ENCODE measurements around the gene CYP11A1.
"Not testable (repeated sequence)": the region's sequence is repeated elsewhere in the genome, so short reads cannot be mapped to it uniquely, and the experiment has no call there.

CYP11A1 gene

DNA sequence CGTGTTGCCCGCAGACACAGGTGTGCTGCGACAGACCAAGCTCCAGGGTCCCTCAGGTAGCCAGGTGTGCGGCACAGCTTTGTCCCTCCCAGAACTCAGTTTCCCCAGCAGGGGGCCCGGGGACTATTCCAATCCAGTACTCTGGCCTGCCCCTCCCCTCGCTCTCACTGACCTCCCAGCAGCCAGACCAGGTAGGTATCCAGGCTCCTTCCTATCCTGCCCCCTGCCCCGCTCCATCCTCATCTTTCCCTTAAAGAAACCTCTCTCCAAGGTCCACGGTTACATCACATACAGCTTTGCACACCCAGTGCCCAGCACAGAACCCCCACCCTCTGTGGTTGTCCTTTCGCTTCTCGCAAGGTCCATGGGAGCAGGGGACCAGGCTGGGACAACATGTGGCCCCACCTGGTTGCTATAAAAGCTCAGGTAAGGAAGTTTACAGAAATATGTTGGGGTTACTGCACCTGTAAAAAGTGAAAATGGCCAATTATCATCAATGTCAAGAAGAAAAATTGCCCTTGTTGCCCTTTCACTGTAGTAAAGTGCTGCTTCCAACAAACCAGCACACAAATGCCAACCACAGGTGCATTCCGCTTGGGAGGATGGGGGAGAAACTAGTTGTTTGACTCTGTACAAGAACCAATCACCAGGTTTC, 7.3 kb upstream of the CYP11A1 start:
- DNase-seq (ENCODE audit: low read depth in 2 of 2): no peak

DNA sequence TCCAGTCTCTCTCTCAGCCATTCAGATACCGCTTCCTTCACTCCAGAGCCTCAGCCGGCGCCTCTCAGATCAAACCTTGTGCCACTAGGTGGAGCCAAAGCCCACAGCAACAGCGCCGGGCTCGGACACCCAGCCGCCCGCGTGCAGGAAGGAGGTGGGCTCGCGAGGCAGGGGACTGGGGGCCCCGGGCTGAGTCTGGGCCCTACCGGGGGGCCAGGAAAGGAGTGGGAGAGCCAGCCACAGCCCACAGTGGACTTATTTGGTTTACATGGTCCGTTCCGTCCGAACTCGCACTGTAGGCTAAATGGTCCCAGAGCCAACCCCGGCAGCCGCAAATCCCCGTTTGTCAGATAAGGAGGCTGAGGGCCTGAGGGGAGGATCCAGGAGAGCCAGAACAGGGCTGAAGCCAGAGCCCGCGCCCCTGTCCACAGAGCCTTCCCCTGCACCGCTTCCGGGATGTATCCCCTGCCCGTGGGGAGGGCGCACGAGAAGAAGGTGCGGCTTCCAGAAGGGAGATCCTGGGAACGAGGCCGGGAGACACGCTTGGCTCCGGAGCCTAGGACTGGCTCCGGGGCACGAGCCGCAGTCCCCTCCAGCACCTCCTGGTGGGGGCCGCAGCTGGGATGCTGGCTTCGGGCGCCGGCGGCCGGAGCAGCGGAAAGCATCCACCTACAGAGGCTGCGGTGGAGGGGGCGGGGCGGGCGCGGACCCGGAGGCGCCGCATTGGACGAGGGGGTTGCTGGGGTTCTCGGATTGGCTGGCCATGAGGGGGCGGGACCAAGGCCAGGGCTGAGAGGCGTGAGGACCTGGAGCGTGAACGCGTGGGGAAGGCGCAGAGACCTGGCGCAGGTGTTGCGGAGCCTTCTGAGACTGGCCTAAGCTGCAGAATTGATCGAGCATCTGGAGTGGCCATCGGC, 6.5 kb upstream of the CYP11A1 start:
- peak; percentile 88 to 93 for DNase-seq (ENCODE audit: low read depth in 2 of 2)

DNA sequence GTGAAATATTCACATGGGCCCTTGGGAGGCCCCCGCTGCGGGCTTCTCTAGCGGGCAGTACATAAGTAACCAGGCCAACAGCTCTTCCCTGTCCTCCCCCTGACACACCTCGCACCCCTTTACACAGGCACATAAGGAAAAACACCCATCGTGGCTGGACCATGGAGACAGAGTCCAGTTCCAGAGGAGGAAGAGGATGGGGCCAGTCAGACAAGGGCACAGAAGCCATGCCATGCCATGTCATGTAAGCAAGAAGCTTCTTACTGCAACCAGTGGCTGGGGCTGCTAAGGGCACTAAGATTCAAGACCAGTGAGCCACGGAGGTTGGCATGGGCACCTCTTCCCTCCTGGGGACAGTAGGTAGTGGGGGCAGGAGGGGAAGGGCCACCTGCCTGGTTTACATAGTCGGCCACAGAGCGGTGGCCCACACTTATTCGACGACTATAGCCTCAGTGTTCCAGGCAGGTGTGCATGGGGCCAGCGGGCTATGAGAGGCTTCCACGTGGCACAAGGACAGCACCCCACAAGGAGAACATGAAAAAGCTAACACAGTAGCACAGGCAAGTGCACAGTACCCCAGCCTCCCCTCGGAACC, 5.7 kb upstream of the CYP11A1 start:
- DNase-seq (ENCODE audit: low read depth in 2 of 2): no peak

DNA sequence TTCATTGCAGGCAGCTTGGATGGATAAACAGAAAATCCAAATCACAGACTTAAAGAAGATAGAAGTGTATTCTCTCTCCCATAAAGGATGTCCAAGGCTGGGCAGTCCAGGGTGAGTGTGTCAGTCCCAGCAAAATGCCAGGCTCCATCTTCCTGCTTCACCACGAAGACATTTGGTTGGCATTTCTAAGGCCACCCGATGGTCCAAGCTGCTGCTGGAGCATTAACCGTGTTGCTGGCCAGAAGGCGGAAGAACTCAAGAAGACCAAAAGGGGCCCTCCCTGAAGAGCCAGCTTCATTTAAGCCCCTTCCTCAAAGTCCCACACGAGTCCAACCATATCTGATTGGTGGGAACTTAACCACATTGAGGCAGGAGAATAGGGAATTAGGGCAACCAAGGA, 3.0 kb upstream of the CYP11A1 start:
- no peak for DNase-seq (ENCODE audit: low read depth in 2 of 2)

DNA sequence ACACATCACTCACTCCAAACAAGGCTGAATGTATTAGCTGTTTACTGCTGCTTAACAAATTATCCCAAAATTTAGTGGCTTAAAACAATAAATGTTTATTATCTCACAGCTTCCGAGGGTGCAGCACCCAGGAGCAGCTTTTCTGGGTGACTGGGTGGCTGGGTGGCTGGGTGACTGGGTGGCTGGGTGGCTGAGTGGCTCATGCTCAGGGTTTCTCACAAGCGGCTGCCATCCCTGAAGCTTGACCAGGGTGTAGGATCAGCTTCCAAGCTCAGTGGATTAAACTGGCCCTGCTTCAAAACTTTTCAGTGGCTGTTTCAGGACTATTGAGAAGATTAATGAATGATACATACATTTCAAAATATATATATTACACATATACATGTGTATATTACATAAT, 2.3 kb upstream of the CYP11A1 start:
- DNase-seq (ENCODE audit: low read depth in 2 of 2): no peak

DNA sequence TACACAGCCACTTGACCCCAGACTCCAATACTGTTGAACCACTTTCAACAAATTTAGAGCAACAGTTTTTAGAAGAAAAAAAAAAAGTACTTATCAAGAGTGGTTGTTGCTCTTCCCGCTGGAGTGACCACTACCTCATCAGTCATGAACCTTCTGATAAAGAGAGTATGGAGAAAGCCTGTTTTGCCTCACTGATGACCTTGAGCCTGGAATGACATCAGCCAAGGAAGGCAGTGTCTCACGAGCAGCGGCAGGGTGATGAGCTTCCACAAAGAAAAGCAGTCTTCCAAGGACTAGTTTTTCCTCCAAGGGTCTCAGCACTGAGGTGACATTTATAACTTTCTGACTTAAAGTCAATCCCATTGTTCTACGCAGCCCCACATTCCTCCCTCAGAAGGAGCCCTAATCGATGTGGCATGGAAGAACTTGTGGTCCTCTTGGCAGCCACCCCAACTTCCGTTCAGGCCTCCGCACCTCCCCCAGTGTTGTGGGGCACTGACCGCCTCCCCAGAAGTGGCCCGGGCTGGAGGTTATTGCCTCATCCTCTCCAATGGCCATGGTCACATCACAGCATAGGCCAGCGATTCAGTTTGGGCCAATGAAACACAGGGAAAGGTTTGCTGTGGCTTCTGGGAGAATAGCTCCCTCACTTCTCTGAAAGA, 1.8 kb upstream of the CYP11A1 start:
- no peak for DNase-seq (ENCODE audit: low read depth in 2 of 2)

DNA sequence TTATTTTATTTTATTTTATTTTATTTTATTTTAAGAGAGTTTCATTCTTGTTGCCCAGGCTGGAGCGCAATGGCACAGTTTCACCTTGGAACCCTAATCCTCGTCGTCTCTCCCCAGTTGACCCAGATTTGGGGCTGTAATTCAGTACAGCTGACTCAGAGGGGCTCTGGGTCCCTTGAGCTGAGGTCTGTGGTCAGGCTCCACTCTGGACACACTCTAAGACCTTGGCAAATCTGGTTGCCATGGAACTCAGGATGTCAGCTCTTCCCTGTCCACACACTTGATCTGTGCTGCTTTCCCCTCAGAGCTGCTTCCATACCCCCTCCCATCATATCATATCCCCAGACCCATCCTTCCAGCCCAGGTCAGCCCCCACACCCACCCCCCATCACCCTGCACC, 675 bp upstream of the CYP11A1 start:
- DNase-seq (ENCODE audit: low read depth in 2 of 2): no peak

DNA sequence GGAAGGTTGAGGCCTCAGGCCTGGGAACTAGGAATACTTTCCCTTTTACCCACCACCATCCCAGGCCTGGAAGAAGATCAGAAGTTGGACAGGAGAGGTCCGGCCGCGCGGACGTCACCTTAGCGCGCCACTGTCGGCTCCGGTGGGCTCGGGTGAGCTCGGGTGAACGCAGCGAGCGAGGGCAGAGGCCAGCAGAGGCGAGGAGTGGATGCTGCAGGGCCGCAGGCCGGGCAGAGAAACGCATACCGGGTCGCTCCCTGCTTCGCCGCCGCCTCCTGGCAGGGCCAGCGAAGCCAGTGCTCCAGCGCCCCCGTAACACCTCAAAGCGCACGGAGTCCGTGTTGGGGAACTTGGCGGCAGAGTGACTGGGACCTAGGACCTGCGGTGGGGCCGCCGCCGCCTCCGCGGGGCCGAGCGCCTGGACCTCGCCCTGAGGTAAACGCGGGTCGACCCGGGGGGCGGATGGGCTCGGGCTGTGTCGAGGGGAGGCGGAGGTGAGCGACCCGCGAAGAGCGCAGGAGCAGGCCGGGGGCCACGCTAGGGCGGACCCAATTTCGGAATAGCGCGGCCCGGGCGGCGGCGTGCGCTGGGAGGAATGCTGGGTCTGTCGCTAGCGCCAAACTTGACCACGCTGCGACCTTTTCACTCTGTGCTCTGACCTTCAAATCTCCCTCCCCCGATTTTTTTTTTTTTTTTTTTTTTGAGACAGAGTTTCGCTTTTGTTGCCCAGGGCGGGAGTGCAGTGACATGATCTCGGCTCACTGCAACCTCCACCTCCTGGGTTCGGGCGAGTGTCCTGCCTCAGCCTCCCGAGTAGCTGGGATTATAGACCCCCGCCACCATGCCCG, 1.6 kb downstream of the CYP11A1 start:
- no peak for DNase-seq (ENCODE audit: low read depth in 2 of 2)

DNA sequence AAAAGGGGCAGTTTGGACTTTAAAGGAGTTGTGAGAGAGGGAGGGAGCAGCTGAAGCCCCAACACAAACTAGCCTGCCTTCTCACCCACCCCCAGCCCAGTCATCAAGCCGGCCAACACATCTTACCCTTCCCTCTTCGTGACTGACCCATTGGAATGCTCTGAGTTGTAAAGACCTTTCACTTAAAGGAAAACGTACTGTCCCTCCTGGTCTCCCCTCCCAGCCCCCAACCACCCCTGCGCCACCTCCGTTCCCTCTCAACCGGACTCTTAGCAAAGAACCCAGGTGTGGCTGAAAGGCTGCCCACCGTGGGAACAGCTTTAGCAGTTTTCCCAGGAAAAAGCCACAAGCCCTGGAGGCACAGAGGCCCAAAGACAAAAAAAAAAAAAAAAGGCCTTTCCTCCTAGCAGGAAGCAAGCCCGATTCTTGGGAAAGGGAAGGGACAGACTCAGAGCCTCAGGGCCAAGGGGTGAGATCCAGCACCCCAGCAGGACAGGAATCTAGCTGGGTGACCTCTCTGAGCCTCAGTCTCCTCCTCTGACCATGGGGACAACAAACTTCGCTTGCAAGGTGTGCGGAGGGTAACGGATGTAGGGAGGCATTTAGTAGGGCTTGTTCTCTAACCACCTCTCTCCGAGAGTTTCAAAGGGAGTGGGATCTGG, 2.4 kb downstream of the CYP11A1 start:
- DNase-seq (ENCODE audit: low read depth in 2 of 2): no peak

DNA sequence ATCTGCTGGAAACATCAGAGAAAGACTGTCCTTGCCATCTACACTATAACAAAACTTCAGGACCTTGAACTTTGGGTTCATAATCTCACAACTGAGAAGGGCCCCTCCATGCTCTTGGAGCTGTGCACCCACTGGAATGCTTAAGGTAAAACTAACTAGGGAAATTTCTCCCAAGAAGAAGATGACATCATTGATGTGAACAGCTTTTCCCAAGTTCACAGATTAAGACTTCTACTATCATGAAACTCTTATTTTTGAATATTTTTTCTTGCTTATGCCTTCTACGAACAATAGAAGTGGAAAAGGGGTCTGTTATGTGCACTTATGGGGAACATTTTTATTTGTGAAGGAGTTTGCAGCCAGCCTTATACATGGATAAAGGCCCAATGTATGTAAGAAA, 5.0 kb downstream of the CYP11A1 start:
- DNase-seq (ENCODE audit: low read depth in 2 of 2): no peak

DNA sequence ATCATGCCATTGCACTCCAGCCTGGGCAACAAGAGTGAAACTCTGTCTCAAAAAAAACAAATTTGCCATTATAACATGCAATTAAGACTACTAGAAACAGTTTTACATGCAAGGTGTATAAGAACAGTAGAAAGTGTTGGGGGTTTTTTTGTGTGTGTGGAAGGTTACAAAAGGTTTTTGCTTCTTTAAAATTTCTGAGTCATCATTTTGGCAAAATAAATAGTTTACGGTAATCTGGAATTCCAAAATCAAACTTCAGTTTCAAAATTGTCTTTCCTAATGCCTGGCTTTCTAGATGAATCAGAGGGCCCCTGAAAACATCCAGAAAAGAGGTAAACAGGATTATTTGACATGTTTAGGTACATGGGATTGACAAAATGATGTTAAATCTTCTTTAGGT, 6.6 kb downstream of the CYP11A1 start:
- DNase-seq (ENCODE audit: low read depth in 2 of 2): not testable (repeated sequence)

DNA sequence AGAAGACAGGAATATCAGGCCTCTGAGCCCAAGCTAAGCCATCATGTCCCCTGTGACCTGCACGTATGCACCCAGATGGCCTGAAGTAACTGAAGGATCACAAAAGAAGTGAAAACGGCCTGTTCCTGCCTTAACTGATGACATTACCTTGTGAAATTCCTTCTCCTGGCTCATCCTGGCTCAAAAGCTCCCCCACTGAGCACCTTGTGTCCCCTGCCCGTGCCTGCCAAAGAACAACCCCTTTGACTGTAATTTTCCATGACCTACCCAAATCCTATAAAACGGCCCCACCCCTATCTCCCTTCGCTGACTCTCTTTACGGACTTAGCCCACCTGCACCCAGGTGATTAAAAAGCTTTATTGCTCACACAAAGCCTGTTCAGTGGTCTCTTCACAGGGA, 8.1 kb downstream of the CYP11A1 start:
- DNase-seq (ENCODE audit: low read depth in 2 of 2): not testable (repeated sequence)

DNA sequence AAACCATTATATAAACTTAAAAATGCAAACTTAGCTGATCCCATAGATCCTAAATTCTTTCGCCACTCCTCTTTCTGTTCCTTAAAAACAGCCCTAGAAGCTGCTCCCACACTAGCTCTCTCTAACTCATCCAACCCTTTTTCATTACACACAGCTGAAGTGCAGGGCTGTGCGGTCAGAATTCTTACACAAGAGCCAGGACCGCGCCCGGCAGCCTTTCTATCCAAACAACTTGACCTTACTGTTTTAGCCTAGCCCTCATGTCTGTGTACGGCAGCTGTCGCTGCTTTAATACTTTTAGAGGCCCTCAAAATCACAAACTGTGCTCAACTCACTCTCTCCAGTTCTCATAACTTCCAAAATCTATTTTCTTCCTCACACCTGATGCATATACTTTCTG, 9.9 kb downstream of the CYP11A1 start:
- DNase-seq (ENCODE audit: low read depth in 2 of 2): not testable (repeated sequence)

DNA sequence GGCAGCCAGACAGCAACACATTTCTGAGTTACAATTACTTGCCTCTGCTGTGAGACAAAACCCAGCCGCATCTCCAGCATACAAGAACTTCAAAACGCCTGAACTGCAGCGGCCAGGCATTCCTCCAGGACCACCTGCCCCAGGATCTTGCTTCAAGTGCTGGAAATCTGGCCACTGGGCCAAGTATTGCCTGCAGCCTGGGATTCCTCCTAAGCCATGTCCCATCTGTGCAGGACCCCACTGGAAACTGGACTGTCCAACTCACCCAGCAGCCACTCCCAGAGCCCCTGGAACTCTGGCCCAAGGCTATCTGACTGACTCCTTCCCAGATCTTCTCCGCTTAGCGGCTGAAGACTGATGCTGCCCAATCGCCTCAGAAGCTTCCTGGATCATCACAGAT, 11.4 kb downstream of the CYP11A1 start:
- not testable (repeated sequence) for DNase-seq (ENCODE audit: low read depth in 2 of 2)

DNA sequence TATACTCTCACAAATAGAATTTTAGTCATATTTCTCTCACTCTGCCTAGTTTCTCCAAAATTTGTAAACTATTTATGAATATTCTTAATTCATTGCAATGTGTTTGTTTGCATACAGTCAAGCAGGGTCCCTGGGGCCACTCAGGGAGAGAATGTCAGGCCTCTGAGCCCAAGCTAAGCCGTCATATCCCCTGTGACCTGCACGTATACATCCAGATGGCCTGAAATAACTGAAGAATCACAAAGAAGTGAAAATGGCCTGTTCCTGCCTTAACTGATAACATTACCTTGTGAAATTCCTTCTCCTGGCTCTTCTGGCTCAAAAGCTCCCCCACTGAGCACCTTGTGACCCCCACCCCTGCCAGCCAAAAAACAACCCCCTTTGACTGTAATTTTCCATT, 13.5 kb downstream of the CYP11A1 start:
- not testable (repeated sequence) for DNase-seq (ENCODE audit: low read depth in 2 of 2)

DNA sequence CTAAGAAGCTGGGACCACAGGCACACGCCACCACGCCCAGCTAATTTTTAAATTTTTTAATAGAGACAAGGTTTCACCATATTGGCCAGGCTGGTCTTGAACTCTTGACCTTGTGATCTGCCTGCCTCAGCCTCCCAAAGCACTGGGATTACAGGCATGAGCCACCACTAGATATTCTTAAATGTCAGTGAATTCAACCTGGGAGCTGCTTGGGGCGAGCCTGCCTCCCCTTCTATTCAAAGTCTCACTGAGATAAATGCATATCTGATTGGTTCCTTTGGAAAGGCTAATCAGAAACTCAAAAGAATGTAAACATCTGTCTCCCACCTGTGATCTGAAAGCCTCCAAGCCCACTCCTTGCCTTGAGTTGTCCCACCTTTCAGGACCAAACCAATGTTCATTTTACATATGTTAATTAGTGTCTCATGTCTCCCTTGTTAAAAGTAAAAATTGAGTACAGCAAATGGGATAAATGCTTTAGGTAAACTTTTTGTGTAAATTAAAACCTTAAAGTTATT, 15.0 kb downstream of the CYP11A1 start:
- no peak for DNase-seq (ENCODE audit: low read depth in 2 of 2)

DNA sequence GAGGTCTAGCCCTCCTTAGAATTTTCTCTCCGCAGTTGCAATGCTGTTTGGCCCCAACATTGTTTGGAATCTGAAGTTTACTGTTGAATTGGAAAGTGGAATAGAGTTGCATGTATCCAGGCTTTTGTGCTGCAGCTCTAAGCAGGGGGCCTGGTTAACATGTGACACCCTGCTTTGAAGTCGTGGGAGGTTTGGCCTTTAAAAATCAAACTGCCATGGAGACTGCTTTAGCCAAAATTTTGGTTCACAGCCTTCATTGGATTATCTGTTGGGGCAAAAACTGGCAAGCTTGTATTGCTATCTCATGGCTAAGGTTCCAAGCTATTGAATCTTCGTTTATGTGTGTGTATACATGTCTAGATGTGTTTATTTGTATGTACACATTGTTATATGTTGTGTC, 15.8 kb downstream of the CYP11A1 start:
- DNase-seq (ENCODE audit: low read depth in 2 of 2): no peak

DNA sequence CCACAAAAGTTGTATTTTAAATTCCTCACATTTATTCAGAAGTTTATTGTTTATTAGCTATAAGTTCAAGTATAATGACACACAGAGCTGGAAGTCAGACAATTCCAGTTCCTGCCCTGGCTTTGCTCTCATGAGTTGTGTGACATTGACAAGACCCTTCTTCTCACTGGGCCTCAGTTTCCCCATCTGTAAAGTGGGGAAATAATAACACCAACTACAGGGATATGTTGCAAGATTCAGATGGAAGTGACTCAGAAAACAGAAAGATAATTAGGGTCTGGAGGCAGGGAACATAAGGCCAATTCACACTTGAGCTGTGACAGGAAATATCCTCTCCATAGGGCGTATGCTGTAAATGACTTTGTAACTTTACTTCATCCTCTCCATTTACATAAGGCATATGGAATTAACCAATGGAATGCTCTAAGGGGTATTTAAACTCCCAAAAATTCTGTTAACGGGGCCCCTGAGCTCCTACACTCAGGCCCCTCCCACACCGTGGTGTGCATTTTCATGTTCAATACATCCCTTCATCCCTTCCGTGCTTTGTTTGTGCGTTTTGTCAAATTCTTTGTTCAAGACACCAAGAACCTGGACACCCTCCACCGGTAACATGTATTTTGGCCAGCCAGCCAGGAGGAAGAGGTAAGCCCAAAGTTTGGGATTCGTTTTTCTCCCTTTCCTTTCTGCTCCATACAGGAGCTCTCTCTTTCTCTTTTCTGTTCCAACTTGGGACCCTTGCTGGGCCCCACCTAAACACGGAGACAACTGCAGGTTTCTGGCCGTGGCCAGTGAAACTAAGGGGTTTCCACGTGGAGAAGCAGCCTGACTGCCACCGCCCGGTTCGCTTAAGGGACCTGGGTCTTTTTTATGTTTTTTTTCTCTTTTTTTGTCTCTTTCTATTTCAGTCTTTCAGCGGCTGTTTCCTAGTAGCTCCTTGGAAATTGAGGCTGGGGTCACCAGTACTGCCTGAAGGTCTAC, 16.9 kb downstream of the CYP11A1 start:
- DNase-seq (ENCODE audit: low read depth in 2 of 2): no peak

DNA sequence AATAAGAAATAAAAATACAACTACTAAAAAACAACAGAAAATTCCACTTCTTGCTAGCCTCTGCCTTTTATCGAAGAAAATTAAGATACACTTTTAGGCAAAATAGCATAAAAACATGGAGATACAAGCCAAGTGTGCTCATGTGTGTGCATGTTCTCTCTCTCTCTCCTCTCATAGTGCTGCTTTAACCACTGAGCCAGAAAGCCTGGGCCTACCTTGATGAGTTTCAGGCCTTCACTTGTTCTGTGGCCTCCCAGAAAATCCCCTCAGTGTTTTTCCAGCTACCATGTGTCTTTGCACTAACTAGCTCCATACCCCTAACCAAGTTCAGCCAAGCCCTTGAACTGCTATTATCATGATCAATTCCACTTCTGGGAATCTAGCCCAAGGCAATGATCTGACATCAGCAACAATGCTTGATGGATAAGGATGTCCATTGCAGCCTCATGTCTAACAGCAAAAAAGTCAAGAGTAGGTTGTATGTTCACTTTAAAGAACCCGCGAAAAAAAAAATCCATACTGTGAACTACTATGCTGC, 18.1 kb downstream of the CYP11A1 start:
- no peak for DNase-seq (ENCODE audit: low read depth in 2 of 2)

Measured in stimulated activated CD8-positive, alpha-beta memory T cell treated with anti-CD3 and anti-CD28 coated beads, Interleukin-15, amount 100 ng/mL, for 4 hours (primary cell).